Panc1 (cell line): ENCODE measurements around the gene FAM163A. TPM values are rescaled to one million over a fixed set of nuclear protein-coding genes. Genes with fewer than 3 reads are reported as not detected.

Experiments used
- ATAC-seq: fragments of 200-7000 bp; cut with Tn5 transposase; 2 replicates; pipeline ENCODE4 v1.9.1; 2020; ENCODE audit warnings: mild to moderate bottlenecking, moderate library complexity
- BruUV-seq: library from RNA; stranded (reverse); fragments of 400-500 nt; replicated peaks from 2 replicates; lab custom pipeline; 2021; lab: Mats Ljungman, UMichigan
- CTCF ChIA-PET: fragments of 300-600 bp; sonication (Branson Sonifier 250); formaldehyde crosslinking; loops from one replicate; lab custom pipeline; 2022; ENCODE audit warnings: antibody characterized with exemption; lab: Charles Lee
- POLR2A ChIA-PET: fragments of 300-600 bp; sonication (Branson Sonifier 250); formaldehyde crosslinking; loops from one replicate; lab custom pipeline; 2022; ENCODE audit warnings: antibody characterized with exemption; lab: Charles Lee
- DNase-seq: peaks from one replicate; pipeline ENCODE4 v3.0.0-alpha.2; 2010; ENCODE audit warnings: low read depth, low spot score
- H3K27ac ChIP-seq: 2 replicates; pipeline ENCODE4 v1.5.1; 2011; ENCODE audit warnings: mild to moderate bottlenecking, low read length, inconsistent platforms
- H3K27me3 ChIP-seq: fragments of 200-500 bp; sonication (Bioruptor generic); 2 replicates; pipeline ENCODE4 v1.6.0; 2014; ENCODE audit warnings: low read length, inconsistent platforms; ENCODE audit not compliant: control insufficient read depth, insufficient read depth
- H3K36me3 ChIP-seq: fragments of 200-500 bp; sonication (Bioruptor generic); 2 replicates; pipeline ENCODE4 v1.5.1; 2014; ENCODE audit warnings: inconsistent platforms, mild to moderate bottlenecking, low read length, moderate library complexity; ENCODE audit not compliant: control insufficient read depth, insufficient read depth
- H3K4me1 ChIP-seq: 2 replicates; pipeline ENCODE4 v1.5.1; 2011; ENCODE audit warnings: inconsistent platforms, mild to moderate bottlenecking, low read length, moderate library complexity; ENCODE audit not compliant: control insufficient read depth, insufficient read depth
- H3K4me3 ChIP-seq, 2 experiments: 2 replicates each; pipeline ENCODE4 v1.5.1; 2011 to 2012; ENCODE audit warnings: low read depth in 2 of 2, low read length in 2 of 2, mild to moderate bottlenecking in 2 of 2, inconsistent platforms in 1 of 2, moderate library complexity in 1 of 2
- H3K9me3 ChIP-seq: fragments of 200-500 bp; sonication (Bioruptor generic); 2 replicates; pipeline ENCODE4 v1.5.1; 2014; ENCODE audit warnings: low read depth, mild to moderate bottlenecking, inconsistent platforms, low read length, moderate library complexity; ENCODE audit not compliant: control insufficient read depth, insufficient read depth
- POLR2AphosphoS5 ChIP-seq: IDR thresholded peaks from 2 replicates; pipeline ENCODE4 v1.6.1; 2012; ENCODE audit warnings: mild to moderate bottlenecking, low read depth, low read length, moderate library complexity
- SIN3A ChIP-seq: IDR thresholded peaks from 2 replicates; pipeline ENCODE4 v1.6.1; 2012; ENCODE audit warnings: low read depth, mild to moderate bottlenecking, low read length, moderate library complexity, borderline replicate concordance; ENCODE audit not compliant: insufficient read depth
- TCF7L2 ChIP-seq: IDR thresholded peaks from 2 replicates; pipeline ENCODE4 v1.6.1; 2011; ENCODE audit warnings: mild to moderate bottlenecking, low read depth, low read length, inconsistent platforms
- in situ Hi-C: cut with HindIII; loops from 2 replicates; pipeline ENCODE4 v1.10.0; 2016; ENCODE audit warnings: low sequenced_read_pairs, low pct_unique_long_range_greater_than_20kb
- intact Hi-C: fragments of 100-400 bp; cut with micrococcal nuclease; formaldehyde crosslinking; loops from one replicate; pipeline ENCODE4 v1.10.0; 2022; ENCODE audit not compliant: unreplicated experiment
- total RNA-seq: library from RNA; stranded (reverse); gene quantifications from one replicate; pipeline ENCODE4 v1.2.1, GENCODE V29; 2021; ENCODE audit not compliant: unreplicated experiment
- TF ChIP-seq, protein P1 (sequence below), 2 experiments: IDR thresholded peaks; 2 replicates each; pipeline ENCODE4 v1.6.1; 2011 to 2012; ENCODE audit warnings: low read depth in 2 of 2, control low read depth in 1 of 2, low read length in 1 of 2, mild to moderate bottlenecking in 1 of 2, moderate library complexity in 1 of 2; ENCODE audit not compliant: insufficient read depth in 1 of 2
- TF ChIP-seq, protein P2 (sequence below): fragments of 450-650 bp; IDR thresholded peaks from 2 replicates; pipeline ENCODE4 v1.5.1; 2017; ENCODE audit warnings: mild to moderate bottlenecking

The FAM163A gene
- total RNA-seq, 1 experiment from 2014 or later: not detected

DNA sequence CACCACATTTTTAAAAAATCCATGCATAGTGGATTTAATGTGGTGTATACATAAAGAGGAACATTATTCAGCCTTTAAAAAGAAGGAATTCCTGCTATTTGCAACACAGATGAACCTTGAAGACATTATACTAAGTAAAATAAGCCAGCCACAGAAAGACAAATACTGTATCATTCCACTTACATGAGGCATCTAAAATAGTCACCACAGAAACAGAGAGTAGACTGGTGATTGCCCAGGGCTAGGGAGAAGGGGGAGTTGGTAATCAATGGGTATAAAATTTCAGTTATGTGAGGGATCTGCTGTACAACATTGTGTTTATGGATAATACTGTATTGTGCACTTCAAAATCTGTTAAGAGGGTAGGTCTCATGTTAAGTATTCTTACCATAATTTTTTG lies 10.0 kb downstream of the FAM163A start:
- Histone ChIP-seq H3K4me3 (no peak overlapping the region), H3K4me1 (no peaks in the 10 kb centered on the region), H3K36me3 (no peaks in the 10 kb centered on the region), H3K27me3 (peaks cover 3% of the 10 kb centered on the region; the same call in 1 of the 2 replicates), H3K27ac (no peak overlapping the region), H3K9me3 (no peaks in the 10 kb centered on the region)
- ChIA-PET CTCF (no interaction called here), POLR2A (no interaction called here)
- in situ Hi-C loops: no loop called here
- ATAC-seq (no peak), DNase-seq (no peak)
- intact Hi-C loops: no loop called here
- TF ChIP-seq TCF7L2: no peak
- TF ChIP-seq SIN3A: no peak
- TF ChIP-seq, protein P1, sequence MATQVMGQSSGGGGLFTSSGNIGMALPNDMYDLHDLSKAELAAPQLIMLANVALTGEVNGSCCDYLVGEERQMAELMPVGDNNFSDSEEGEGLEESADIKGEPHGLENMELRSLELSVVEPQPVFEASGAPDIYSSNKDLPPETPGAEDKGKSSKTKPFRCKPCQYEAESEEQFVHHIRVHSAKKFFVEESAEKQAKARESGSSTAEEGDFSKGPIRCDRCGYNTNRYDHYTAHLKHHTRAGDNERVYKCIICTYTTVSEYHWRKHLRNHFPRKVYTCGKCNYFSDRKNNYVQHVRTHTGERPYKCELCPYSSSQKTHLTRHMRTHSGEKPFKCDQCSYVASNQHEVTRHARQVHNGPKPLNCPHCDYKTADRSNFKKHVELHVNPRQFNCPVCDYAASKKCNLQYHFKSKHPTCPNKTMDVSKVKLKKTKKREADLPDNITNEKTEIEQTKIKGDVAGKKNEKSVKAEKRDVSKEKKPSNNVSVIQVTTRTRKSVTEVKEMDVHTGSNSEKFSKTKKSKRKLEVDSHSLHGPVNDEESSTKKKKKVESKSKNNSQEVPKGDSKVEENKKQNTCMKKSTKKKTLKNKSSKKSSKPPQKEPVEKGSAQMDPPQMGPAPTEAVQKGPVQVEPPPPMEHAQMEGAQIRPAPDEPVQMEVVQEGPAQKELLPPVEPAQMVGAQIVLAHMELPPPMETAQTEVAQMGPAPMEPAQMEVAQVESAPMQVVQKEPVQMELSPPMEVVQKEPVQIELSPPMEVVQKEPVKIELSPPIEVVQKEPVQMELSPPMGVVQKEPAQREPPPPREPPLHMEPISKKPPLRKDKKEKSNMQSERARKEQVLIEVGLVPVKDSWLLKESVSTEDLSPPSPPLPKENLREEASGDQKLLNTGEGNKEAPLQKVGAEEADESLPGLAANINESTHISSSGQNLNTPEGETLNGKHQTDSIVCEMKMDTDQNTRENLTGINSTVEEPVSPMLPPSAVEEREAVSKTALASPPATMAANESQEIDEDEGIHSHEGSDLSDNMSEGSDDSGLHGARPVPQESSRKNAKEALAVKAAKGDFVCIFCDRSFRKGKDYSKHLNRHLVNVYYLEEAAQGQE (IDR thresholded peaks at IDR 0.05; ENCODE audit: insufficient read depth in 1 of 2, low read depth in 2 of 2, low read length in 1 of 2): no peak
- no peak for TF ChIP-seq POLR2AphosphoS5
- TF ChIP-seq, protein P2, sequence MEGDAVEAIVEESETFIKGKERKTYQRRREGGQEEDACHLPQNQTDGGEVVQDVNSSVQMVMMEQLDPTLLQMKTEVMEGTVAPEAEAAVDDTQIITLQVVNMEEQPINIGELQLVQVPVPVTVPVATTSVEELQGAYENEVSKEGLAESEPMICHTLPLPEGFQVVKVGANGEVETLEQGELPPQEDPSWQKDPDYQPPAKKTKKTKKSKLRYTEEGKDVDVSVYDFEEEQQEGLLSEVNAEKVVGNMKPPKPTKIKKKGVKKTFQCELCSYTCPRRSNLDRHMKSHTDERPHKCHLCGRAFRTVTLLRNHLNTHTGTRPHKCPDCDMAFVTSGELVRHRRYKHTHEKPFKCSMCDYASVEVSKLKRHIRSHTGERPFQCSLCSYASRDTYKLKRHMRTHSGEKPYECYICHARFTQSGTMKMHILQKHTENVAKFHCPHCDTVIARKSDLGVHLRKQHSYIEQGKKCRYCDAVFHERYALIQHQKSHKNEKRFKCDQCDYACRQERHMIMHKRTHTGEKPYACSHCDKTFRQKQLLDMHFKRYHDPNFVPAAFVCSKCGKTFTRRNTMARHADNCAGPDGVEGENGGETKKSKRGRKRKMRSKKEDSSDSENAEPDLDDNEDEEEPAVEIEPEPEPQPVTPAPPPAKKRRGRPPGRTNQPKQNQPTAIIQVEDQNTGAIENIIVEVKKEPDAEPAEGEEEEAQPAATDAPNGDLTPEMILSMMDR: no peak
- BruUV-seq: no TSS peak

DNA sequence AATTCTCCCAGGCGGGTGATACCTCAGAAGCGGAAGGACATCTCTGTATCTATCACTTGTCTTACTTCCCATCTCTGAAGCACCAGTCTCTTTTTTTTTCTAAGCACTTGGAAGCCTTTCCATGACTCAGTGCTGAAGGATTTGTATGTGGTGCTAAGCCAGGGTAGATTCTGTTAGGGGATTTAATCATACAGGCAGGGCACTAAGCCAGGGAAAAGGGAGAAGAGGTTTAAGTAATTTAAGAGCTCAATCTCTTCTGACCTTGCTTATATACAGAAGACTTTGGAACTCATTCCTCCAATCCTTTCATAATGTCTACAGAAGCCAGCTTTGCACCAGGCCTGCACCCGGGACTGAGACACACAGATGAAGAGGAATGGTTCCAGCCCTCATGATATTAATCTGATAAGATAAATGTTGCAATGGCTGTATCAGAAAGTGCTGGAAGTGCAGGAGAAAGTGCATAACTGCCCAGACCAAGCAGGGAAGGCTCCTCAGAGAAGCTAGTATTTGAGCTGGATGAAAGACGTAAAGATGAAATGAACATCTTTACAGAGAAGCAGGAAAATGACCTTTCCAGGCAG lies 11.0 kb downstream of the FAM163A start:
- no peaks in the 10 kb centered on the region for H3K9me3 ChIP-seq
- ChIA-PET POLR2A (no interaction called here), CTCF (no interaction called here)
- no peak overlapping the region for H3K4me3 ChIP-seq
- no peaks in the 10 kb centered on the region for H3K36me3 ChIP-seq
- no peaks in the 10 kb centered on the region; the same call in 1 of the 2 replicates for H3K27me3 ChIP-seq
- no peaks in the 10 kb centered on the region for H3K4me1 ChIP-seq
- intact Hi-C loops: no loop called here
- TF ChIP-seq POLR2AphosphoS5 (no peak), TCF7L2 (no peak)
- DNase-seq: no peak
- in situ Hi-C loops: no loop called here
- no peak for ATAC-seq
- no TSS peak for BruUV-seq
- no peak overlapping the region for H3K27ac ChIP-seq

DNA sequence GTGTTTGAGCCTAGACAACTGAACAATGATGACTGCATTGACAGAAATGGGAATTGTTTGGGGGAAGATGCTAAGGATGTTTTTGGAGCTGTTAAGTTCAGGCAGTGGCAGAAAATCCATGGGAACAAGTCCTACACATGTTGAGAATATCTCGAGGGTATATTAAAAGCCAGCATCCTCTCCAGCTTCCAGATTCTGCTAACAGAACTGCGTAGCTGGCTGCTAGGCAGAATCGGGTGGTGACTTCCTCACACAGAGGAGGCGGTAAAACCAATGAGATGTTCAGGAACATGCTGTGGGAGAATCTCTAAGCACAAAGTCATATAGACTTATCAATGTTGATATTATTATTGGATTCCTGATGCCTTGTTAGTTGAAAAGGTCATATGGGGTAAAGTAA lies 14.8 kb downstream of the FAM163A start:
- no peaks in the 10 kb centered on the region for H3K4me1 ChIP-seq

More for the DNA sequence above, 14.8 kb downstream of the FAM163A start:
- Histone ChIP-seq H3K4me3 (no peak overlapping the region), H3K27me3 (peaks cover 7% of the 10 kb centered on the region; the same call in 1 of the 2 replicates), H3K9me3 (no peaks in the 10 kb centered on the region), H3K36me3 (no peaks in the 10 kb centered on the region), H3K27ac (no peak overlapping the region)
- ChIA-PET CTCF (no interaction called here), POLR2A (no interaction called here)
- ATAC-seq: no peak
- TF ChIP-seq, protein P2: no peak
- TF ChIP-seq TCF7L2 (no peak), SIN3A (no peak), POLR2AphosphoS5 (no peak)
- TF ChIP-seq, protein P1 (IDR thresholded peaks at IDR 0.05; ENCODE audit: insufficient read depth in 1 of 2, low read depth in 2 of 2, low read length in 1 of 2): no peak
- in situ Hi-C loops: no loop called here
- no peak for DNase-seq
- no TSS peak for BruUV-seq
- intact Hi-C loops: no loop called here
